ENCODE measurements around the gene EIF2B1.

GRCh38 chr12:123633379-123634141 is at the start of gene EIF2B1, which contains the start of gene GTF2H3:
- TF ChIP-seq EP300 (IDR thresholded peaks at IDR 0.05) (no peak), CTCF (IDR thresholded peaks at IDR 0.05) (no peak)
